IMR-90 (cell line): ENCODE results near the gene IL21R. TPM values are rescaled to one million over a fixed set of nuclear protein-coding genes. Genes with fewer than 3 reads are reported as not detected.
"Not testable (repeated sequence)": the region's sequence is repeated elsewhere in the genome, so short reads cannot be mapped to it uniquely, and the experiment has no call there.

Experiments used
- ATAC-seq: fragments of 200-7000 bp; cut with Tn5 transposase; 2 replicates; pipeline ENCODE4 v1.9.1; 2020; ENCODE audit warnings: low read depth, mild to moderate bottlenecking, moderate library complexity
- BruUV-seq: library from RNA; stranded (reverse); fragments of 400-500 nt; replicated peaks from 2 replicates; lab custom pipeline; 2021; lab: Mats Ljungman, UMichigan
- CTCF ChIA-PET: fragments of 300-600 bp; formaldehyde crosslinking; extraction: SDS; loops from one replicate; lab custom pipeline; 2021; ENCODE audit warnings: antibody characterized with exemption; lab: Yijun Ruan, JAX
- POLR2A ChIA-PET: fragments of 300-600 bp; sonication (Branson Sonifier 250); formaldehyde crosslinking; loops from one replicate; lab custom pipeline; 2022; ENCODE audit warnings: antibody characterized with exemption; ENCODE audit not compliant: unreplicated experiment; lab: Charles Lee
- DNase-seq: peaks from one replicate; pipeline ENCODE4 v3.0.0; 2013
- H2AFZ ChIP-seq: replicated peaks from 2 replicates; pipeline ENCODE3; 2013; ENCODE audit warnings: low read length, mild to moderate bottlenecking; ENCODE audit not compliant: poor library complexity
- H2AK5ac ChIP-seq: 2 replicates; pipeline ENCODE4 v1.6.1; 2013; ENCODE audit warnings: low read depth, low read length, inconsistent platforms
- H2AK9ac ChIP-seq: replicated peaks from 2 replicates; pipeline ENCODE3; 2013; ENCODE audit warnings: mild to moderate bottlenecking, low read depth, low read length, moderate library complexity; ENCODE audit not compliant: poor library complexity
- H2BK120ac ChIP-seq: 2 replicates; pipeline ENCODE4 v1.6.1; 2013; ENCODE audit warnings: low read depth, low read length, inconsistent platforms
- H2BK15ac ChIP-seq: 3 replicates; pipeline ENCODE4 v1.6.1; 2013; ENCODE audit warnings: low read depth, low read length, inconsistent platforms
- H2BK20ac ChIP-seq: 2 replicates; pipeline ENCODE4 v1.6.1; 2013; ENCODE audit warnings: low read depth, mild to moderate bottlenecking, inconsistent platforms, low read length, moderate library complexity
- H2BK5ac ChIP-seq: 2 replicates; pipeline ENCODE4 v1.6.1; 2013; ENCODE audit warnings: mild to moderate bottlenecking, low read depth, low read length, inconsistent platforms; ENCODE audit not compliant: poor library complexity, severe bottlenecking
- H3K14ac ChIP-seq: replicated peaks from 2 replicates; pipeline ENCODE4 v1.6.1; 2013; ENCODE audit warnings: low read depth, low read length, inconsistent platforms
- H3K18ac ChIP-seq: 2 replicates; pipeline ENCODE4 v1.6.1; 2013; ENCODE audit warnings: low read depth, low read length, control low read depth
- H3K23ac ChIP-seq: 2 replicates; pipeline ENCODE4 v1.6.1; 2013; ENCODE audit warnings: low read depth, low read length, inconsistent platforms
- H3K27ac ChIP-seq: 2 replicates; pipeline ENCODE4 v1.5.1; 2013; ENCODE audit warnings: mild to moderate bottlenecking, control low read depth, low read length; ENCODE audit not compliant: insufficient read depth
- H3K27me3 ChIP-seq: 2 replicates; pipeline ENCODE4 v1.6.1; 2013; ENCODE audit warnings: low read length; ENCODE audit not compliant: control insufficient read depth, insufficient read depth
- H3K36me3 ChIP-seq: 2 replicates; pipeline ENCODE4 v1.6.1; 2013; ENCODE audit warnings: low read length, mixed read lengths; ENCODE audit not compliant: control insufficient read depth, insufficient read depth
- H3K4ac ChIP-seq: 2 replicates; pipeline ENCODE4 v1.6.1; 2013; ENCODE audit warnings: low read depth, low read length, inconsistent platforms
- H3K4me1 ChIP-seq: 2 replicates; pipeline ENCODE4 v1.6.1; 2013; ENCODE audit warnings: low read length, mixed read lengths; ENCODE audit not compliant: control insufficient read depth, insufficient read depth
- H3K4me2 ChIP-seq: 2 replicates; pipeline ENCODE4 v1.6.1; 2013; ENCODE audit warnings: low read depth, mild to moderate bottlenecking, control low read depth, low read length, moderate library complexity
- H3K4me3 ChIP-seq: 2 replicates; pipeline ENCODE4 v1.5.1; 2013; ENCODE audit warnings: low read depth, mild to moderate bottlenecking, control low read depth, low read length, moderate library complexity; ENCODE audit not compliant: insufficient read depth
- H3K56ac ChIP-seq: 2 replicates; pipeline ENCODE4 v1.6.1; 2013; ENCODE audit warnings: low read length, inconsistent platforms; ENCODE audit not compliant: insufficient read depth; ENCODE audit errors: extremely low read depth
- H3K79me1 ChIP-seq, 2 experiments: 2 replicates each; pipeline ENCODE4 v1.6.1; 2013; ENCODE audit warnings: low read length in 2 of 2, inconsistent platforms in 1 of 2, low read depth in 1 of 2
- H3K9ac ChIP-seq: 2 replicates; pipeline ENCODE4 v1.6.1; 2013; ENCODE audit warnings: low read depth, low read length, control low read depth
- H3K9me1 ChIP-seq: 2 replicates; pipeline ENCODE4 v1.6.1; 2013; ENCODE audit warnings: low read length, inconsistent platforms; ENCODE audit not compliant: insufficient read depth
- H3K9me3 ChIP-seq: 2 replicates; pipeline ENCODE4 v1.6.1; 2013; ENCODE audit warnings: low read length; ENCODE audit not compliant: control insufficient read depth, insufficient read depth
- H4K20me1 ChIP-seq: 2 replicates; pipeline ENCODE4 v1.6.1; 2013; ENCODE audit warnings: low read length, inconsistent platforms; ENCODE audit not compliant: insufficient read depth
- H4K5ac ChIP-seq: 2 replicates; pipeline ENCODE4 v1.6.1; 2013; ENCODE audit warnings: mild to moderate bottlenecking, low read depth, low read length, control low read depth
- H4K8ac ChIP-seq, 2 experiments: 2 replicates each; pipeline ENCODE4 v1.6.1; 2013; ENCODE audit warnings: low read depth in 2 of 2, low read length in 2 of 2, control low read depth in 1 of 2, inconsistent platforms in 1 of 2
- H4K91ac ChIP-seq: 2 replicates; pipeline ENCODE4 v1.6.1; 2013; ENCODE audit warnings: low read depth, low read length, inconsistent platforms; ENCODE audit not compliant: insufficient read depth
- WGBS, 2 experiments: methylation state at CpG; one replicate each; pipeline versions ENCODE4 v1.1.5 to v1.1.7; 2013; ENCODE audit warnings: missing lambda C conversion rate in 2 of 2; ENCODE audit not compliant: insufficient read length in 1 of 2; ENCODE audit errors: extremely low coverage in 2 of 2; 5-methylcytosine and 5-hydroxymethylcytosine counted together
- dilution Hi-C: fragments of 300-500 bp; cut with HindIII; formaldehyde crosslinking; loops from one replicate; pipeline ENCODE4 v1.14.3; 2018; ENCODE audit warnings: low sequenced_read_pairs; ENCODE audit not compliant: unreplicated experiment
- in situ Hi-C: fragments of 300-500 bp; cut with MboI; formaldehyde crosslinking; loops from 3 replicates; pipeline ENCODE4 v1.14.3; 2019; ENCODE audit warnings: low sequenced_read_pairs, inconsistent platforms, mixed read lengths
- intact Hi-C: fragments of 100-400 bp; cut with micrococcal nuclease; formaldehyde crosslinking; loops from 2 replicates; pipeline ENCODE4 v1.10.0; 2022
- polyA plus RNA-seq, 3 experiments: library from polyadenylated mRNA; depleted of rRNA; stranded (reverse); fragments of >200 nt; gene quantifications; 2 replicates each; pipeline ENCODE4 v1.2.3, GENCODE V29; 2012; ENCODE audit warnings: low replicate concordance in 1 of 3
- total RNA-seq: library from RNA; depleted of rRNA; stranded (reverse); fragments of >200 nt; gene quantifications from 2 replicates; pipeline ENCODE4 v1.2.3, GENCODE V29; 2012

The IL21R gene
- total and polyA plus RNA-seq, 2 of the 4 experiments (the other 2 are of a cell fraction): 0.72 to 0.97 TPM

- dilution Hi-C loops, H3K27me3 ChIP-seq, H3K27ac ChIP-seq, ATAC-seq, H3K9ac ChIP-seq, H2AK5ac ChIP-seq, H3K14ac ChIP-seq, BruUV-seq, H3K9me3 ChIP-seq, in situ Hi-C loops, H3K4ac ChIP-seq, H4K5ac ChIP-seq, H2BK20ac ChIP-seq, H3K36me3 ChIP-seq, H3K79me1 ChIP-seq, H2BK5ac ChIP-seq, H4K91ac ChIP-seq, H3K4me2 ChIP-seq, H2BK120ac ChIP-seq, H4K20me1 ChIP-seq, DNase-seq, POLR2A ChIA-PET, intact Hi-C loops, H2BK15ac ChIP-seq, H3K23ac ChIP-seq, H2AK9ac ChIP-seq, H4K8ac ChIP-seq, H3K4me3 ChIP-seq, H3K18ac ChIP-seq, H3K56ac ChIP-seq, H2AFZ ChIP-seq, H3K4me1 ChIP-seq, CTCF ChIA-PET: not testable (repeated sequence)
- WGBS, 2 experiments: no CpG with 5 or more reads among the region's 5 CpGs
- H3K9me1 ChIP-seq: peaks cover 12% of the 10 kb centered on the region
Measured at GRCh38 chr16:27435146-27435545, 33.2 kb downstream of the IL21R start.
